ENCODE data around the gene IL27RA. TPM values are rescaled to one million over a fixed set of nuclear protein-coding genes. Genes with fewer than 3 reads are reported as not detected.

Gene IL27RA
- polyA plus RNA-seq, 1 donor from 2014 or later, result 1.0 TPM

GRCh38 chr19:14051980-14052379 lies 20.4 kb downstream of the IL27RA start:
- Histone ChIP-seq H2AFZ (ENCODE audit: low read depth, low read length) (no peak overlapping the region), H3K27ac (ENCODE audit: low read length) (no peak overlapping the region), H3K79me2 (replicated peaks; ENCODE audit: insufficient read depth, low read length) (no peaks in the 10 kb centered on the region), H3K4me3 (ENCODE audit: low read length) (no peak overlapping the region), H3K9me3 (ENCODE audit: low read length) (no peaks in the 10 kb centered on the region), H3K4me2 (ENCODE audit: low read length) (no peak overlapping the region), H3K36me3 (ENCODE audit: insufficient read depth, low read length) (no peaks in the 10 kb centered on the region), H3K27me3 (ENCODE audit: insufficient read depth, low read depth, low read length) (no peaks in the 10 kb centered on the region), H3K9ac (ENCODE audit: low read length) (no peak overlapping the region), H3K9me2 (ENCODE audit: insufficient read depth, low read length) (no peaks in the 10 kb centered on the region), H3F3A (ENCODE audit: insufficient read depth, low read length, poor library complexity, severe bottlenecking) (no peaks in the 10 kb centered on the region), H4K20me1 (ENCODE audit: insufficient read depth) (no peaks in the 10 kb centered on the region)
- no peak for TF ChIP-seq EZH2 (IDR thresholded peaks at IDR 0.05; ENCODE audit: borderline replicate concordance, insufficient read depth, low read length, poor library complexity, severe bottlenecking)
- no peak for TF ChIP-seq RAD21 (conservative IDR thresholded peaks at IDR 0.05)
- no peak for TF ChIP-seq MXI1 (conservative IDR thresholded peaks at IDR 0.05; ENCODE audit: poor library complexity, severe bottlenecking)
- TF ChIP-seq TAF1 (IDR thresholded peaks at IDR 0.05; ENCODE audit: low read depth), result no peak
- TF ChIP-seq REST (IDR thresholded peaks at IDR 0.05; ENCODE audit: borderline replicate concordance), result no peak
- no peak for TF ChIP-seq CTCF (IDR thresholded peaks at IDR 0.05; ENCODE audit: poor library complexity, severe bottlenecking)
- TF ChIP-seq POLR2AphosphoS5 (IDR thresholded peaks at IDR 0.05), result no peak
- no peak for TF ChIP-seq EP300 (conservative IDR thresholded peaks at IDR 0.05; ENCODE audit: poor library complexity, severe bottlenecking)
- no peak for TF ChIP-seq SMC3 (conservative IDR thresholded peaks at IDR 0.05; ENCODE audit: poor library complexity)

- Histone ChIP-seq H3K4me3 (ENCODE audit: low read length) (no peak overlapping the region), H3K9ac (ENCODE audit: low read length) (no peak overlapping the region), H3K27me3 (ENCODE audit: insufficient read depth, low read depth, low read length) (no peaks in the 10 kb centered on the region), H3K79me2 (replicated peaks; ENCODE audit: insufficient read depth, low read length) (no peaks in the 10 kb centered on the region), H3K9me2 (ENCODE audit: insufficient read depth, low read length) (no peaks in the 10 kb centered on the region), H4K20me1 (ENCODE audit: insufficient read depth) (no peaks in the 10 kb centered on the region), H2AFZ (ENCODE audit: low read depth, low read length) (no peak overlapping the region), H3K27ac (ENCODE audit: low read length) (no peak overlapping the region), H3K4me2 (ENCODE audit: low read length) (no peak overlapping the region), H3K9me3 (ENCODE audit: low read length) (no peaks in the 10 kb centered on the region), H3F3A (ENCODE audit: insufficient read depth, low read length, poor library complexity, severe bottlenecking) (no peaks in the 10 kb centered on the region), H3K36me3 (ENCODE audit: insufficient read depth, low read length) (no peaks in the 10 kb centered on the region)
- TF ChIP-seq SMC3 (conservative IDR thresholded peaks at IDR 0.05; ENCODE audit: poor library complexity) (no peak), RAD21 (conservative IDR thresholded peaks at IDR 0.05) (no peak), EP300 (conservative IDR thresholded peaks at IDR 0.05; ENCODE audit: poor library complexity, severe bottlenecking) (no peak), REST (IDR thresholded peaks at IDR 0.05; ENCODE audit: borderline replicate concordance) (no peak), CTCF (IDR thresholded peaks at IDR 0.05; ENCODE audit: poor library complexity, severe bottlenecking) (no peak)
Measured at GRCh38 chr19:14052470-14052869, 20.9 kb downstream of the IL27RA start.
